ENCODE results near the gene METTL9. TPM values are rescaled to one million over a fixed set of nuclear protein-coding genes. Genes with fewer than 3 reads are reported as not detected.
"Not testable (repeated sequence)": the region's sequence is repeated elsewhere in the genome, so short reads cannot be mapped to it uniquely, and the experiment has no call there.

METTL9 gene
- total and polyA plus RNA-seq, 4 donors, result 9.3 to 57.3 (median 17.2) TPM

DNA sequence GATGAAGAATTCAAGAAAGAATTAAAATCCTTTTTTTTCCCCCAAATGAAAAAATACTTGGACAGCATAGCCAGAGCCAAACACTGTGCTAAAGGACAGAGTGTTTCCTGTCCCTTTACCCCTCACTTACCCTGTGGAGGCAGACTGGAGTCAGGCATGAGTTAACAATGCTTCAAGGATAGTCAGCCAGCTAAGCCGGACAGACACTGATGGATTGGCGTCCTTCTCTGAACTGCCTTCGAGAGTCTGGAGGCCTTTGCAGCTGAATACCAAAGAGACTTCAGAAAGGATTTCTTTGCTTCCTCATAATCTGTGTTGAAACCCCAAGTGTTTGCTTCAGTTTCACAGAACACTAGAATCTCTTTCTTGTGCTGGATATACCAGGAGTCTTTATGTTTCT, 4.6 kb downstream of the METTL9 start:
- peaks cover 4 to 16% (median 7%) of the 10 kb centered on the region in 4 donors for H3K4me1 ChIP-seq (ENCODE audit: control insufficient read depth in 4 of 4, insufficient read depth in 4 of 4, low read length in 3 of 4)
- TF ChIP-seq RAD21 (IDR thresholded peaks at IDR 0.05) (no peak), FOXA2 (IDR thresholded peaks at IDR 0.05) (no peak), RXRA (IDR thresholded peaks at IDR 0.05) (no peak)
- TF ChIP-seq, protein P1, sequence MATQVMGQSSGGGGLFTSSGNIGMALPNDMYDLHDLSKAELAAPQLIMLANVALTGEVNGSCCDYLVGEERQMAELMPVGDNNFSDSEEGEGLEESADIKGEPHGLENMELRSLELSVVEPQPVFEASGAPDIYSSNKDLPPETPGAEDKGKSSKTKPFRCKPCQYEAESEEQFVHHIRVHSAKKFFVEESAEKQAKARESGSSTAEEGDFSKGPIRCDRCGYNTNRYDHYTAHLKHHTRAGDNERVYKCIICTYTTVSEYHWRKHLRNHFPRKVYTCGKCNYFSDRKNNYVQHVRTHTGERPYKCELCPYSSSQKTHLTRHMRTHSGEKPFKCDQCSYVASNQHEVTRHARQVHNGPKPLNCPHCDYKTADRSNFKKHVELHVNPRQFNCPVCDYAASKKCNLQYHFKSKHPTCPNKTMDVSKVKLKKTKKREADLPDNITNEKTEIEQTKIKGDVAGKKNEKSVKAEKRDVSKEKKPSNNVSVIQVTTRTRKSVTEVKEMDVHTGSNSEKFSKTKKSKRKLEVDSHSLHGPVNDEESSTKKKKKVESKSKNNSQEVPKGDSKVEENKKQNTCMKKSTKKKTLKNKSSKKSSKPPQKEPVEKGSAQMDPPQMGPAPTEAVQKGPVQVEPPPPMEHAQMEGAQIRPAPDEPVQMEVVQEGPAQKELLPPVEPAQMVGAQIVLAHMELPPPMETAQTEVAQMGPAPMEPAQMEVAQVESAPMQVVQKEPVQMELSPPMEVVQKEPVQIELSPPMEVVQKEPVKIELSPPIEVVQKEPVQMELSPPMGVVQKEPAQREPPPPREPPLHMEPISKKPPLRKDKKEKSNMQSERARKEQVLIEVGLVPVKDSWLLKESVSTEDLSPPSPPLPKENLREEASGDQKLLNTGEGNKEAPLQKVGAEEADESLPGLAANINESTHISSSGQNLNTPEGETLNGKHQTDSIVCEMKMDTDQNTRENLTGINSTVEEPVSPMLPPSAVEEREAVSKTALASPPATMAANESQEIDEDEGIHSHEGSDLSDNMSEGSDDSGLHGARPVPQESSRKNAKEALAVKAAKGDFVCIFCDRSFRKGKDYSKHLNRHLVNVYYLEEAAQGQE (IDR thresholded peaks at IDR 0.05), result no peak
- H3K4me3 ChIP-seq (ENCODE audit: low read depth in 1 of 3, low read length in 3 of 3), result no peak overlapping the region
- no peak overlapping the region for H3K9ac ChIP-seq (ENCODE audit: low read depth in 1 of 2, low read length in 2 of 2)
- H3K36me3 ChIP-seq (ENCODE audit: control insufficient read depth in 4 of 4, insufficient read depth in 3 of 4, low read depth in 1 of 4, low read length in 3 of 4), result no peaks in the 10 kb centered on the region
- H3K9me3 ChIP-seq (ENCODE audit: control insufficient read depth in 4 of 4, low read length in 3 of 4), result no peaks in the 10 kb centered on the region
- no peaks in the 10 kb centered on the region for H3K27me3 ChIP-seq (ENCODE audit: control insufficient read depth in 4 of 4, insufficient read depth in 4 of 4, low read length in 3 of 4)
- H3K27ac ChIP-seq (ENCODE audit: low read depth in 1 of 2, low read length in 2 of 2), result no peak overlapping the region
- no peak for DNase-seq (ENCODE audit: low spot score)
- 63% methylated on average over 3 of the region's 3 CpGs for WGBS

DNA sequence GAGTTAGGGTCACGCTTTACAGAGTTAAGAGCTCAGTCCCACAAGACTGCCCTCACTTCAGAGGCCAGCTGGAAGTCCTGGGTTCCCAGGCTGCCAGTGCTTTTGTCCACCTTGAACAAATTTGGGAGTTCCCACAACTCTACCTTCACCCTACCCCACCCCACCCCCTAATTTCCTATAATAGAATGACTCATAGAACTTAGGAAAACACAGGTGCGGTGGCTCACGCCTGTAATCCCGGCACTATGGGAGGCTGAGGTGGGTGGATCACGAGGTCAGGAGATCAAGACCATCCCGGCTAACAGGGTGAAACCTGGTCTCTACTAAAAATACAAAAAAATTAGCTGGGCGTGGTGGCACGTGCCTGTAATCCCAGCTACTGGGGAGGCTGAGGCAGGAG, 6.5 kb downstream of the METTL9 start:
- not testable (repeated sequence) for H3K4me1 ChIP-seq (ENCODE audit: control insufficient read depth in 4 of 4, insufficient read depth in 4 of 4, low read length in 3 of 4); H3K9ac ChIP-seq (ENCODE audit: low read depth in 1 of 2, low read length in 2 of 2); H3K9me3 ChIP-seq (ENCODE audit: control insufficient read depth in 4 of 4, low read length in 3 of 4); H3K27me3 ChIP-seq (ENCODE audit: control insufficient read depth in 4 of 4, insufficient read depth in 4 of 4, low read length in 3 of 4); H3K36me3 ChIP-seq (ENCODE audit: control insufficient read depth in 4 of 4, insufficient read depth in 3 of 4, low read depth in 1 of 4, low read length in 3 of 4); H3K27ac ChIP-seq (ENCODE audit: low read depth in 1 of 2, low read length in 2 of 2); DNase-seq (ENCODE audit: low spot score); H3K4me3 ChIP-seq (ENCODE audit: low read depth in 1 of 3, low read length in 3 of 3)
- 91% methylated on average over 8 of the region's 8 CpGs for WGBS

GRCh38 chr16:21608639-21609328, 9.4 kb downstream of the METTL9 start:
- DNase-seq (ENCODE audit: low spot score), result no peak
- Histone ChIP-seq H3K4me1 (ENCODE audit: control insufficient read depth in 4 of 4, insufficient read depth in 4 of 4, low read length in 3 of 4) (peaks cover 0 to 4% (median 2%) of the 10 kb centered on the region in 4 donors), H3K4me3 (ENCODE audit: low read depth in 1 of 3, low read length in 3 of 3) (no peak overlapping the region), H3K9ac (ENCODE audit: low read depth in 1 of 2, low read length in 2 of 2) (no peak overlapping the region), H3K27ac (ENCODE audit: low read depth in 1 of 2, low read length in 2 of 2) (no peak overlapping the region), H3K27me3 (ENCODE audit: control insufficient read depth in 4 of 4, insufficient read depth in 4 of 4, low read length in 3 of 4) (no peaks in the 10 kb centered on the region), H3K9me3 (ENCODE audit: control insufficient read depth in 4 of 4, low read length in 3 of 4) (no peaks in the 10 kb centered on the region), H3K36me3 (ENCODE audit: control insufficient read depth in 4 of 4, insufficient read depth in 3 of 4, low read depth in 1 of 4, low read length in 3 of 4) (peaks cover 0 to under 1% (median 0%) of the 10 kb centered on the region in 4 donors)
- TF ChIP-seq SP1 (IDR thresholded peaks at IDR 0.05), result no peak
- no peak for TF ChIP-seq RAD21 (IDR thresholded peaks at IDR 0.05)
- no peak for TF ChIP-seq YY1 (IDR thresholded peaks at IDR 0.05)
- TF ChIP-seq HNF4G (IDR thresholded peaks at IDR 0.05), result no peak
- TF ChIP-seq FOXA2 (IDR thresholded peaks at IDR 0.05), result no peak
- TF ChIP-seq, protein P1 (IDR thresholded peaks at IDR 0.05), result no peak
- TF ChIP-seq RXRA (IDR thresholded peaks at IDR 0.05), result no peak
- no peak for TF ChIP-seq GABPA (IDR thresholded peaks at IDR 0.05 in 1 of 2, conservative IDR thresholded peaks at IDR 0.05 in 1 of 2)
- WGBS, result 87% methylated on average over 3 of the region's 3 CpGs
